DND-41 (cell line): Measurements from ENCODE around the gene PAX1.

Experiments
- ATAC-seq: fragments of 200-7000 bp; cut with Tn5 transposase; 3 replicates; pipeline ENCODE4 v1.9.1; 2021; ENCODE audit warnings: low read depth; ENCODE audit not compliant: insufficient read depth
- DNase-seq: peaks from one replicate; pipeline ENCODE4 v3.0.0-alpha.2; 2020
- H2AFZ ChIP-seq: 2 replicates; pipeline ENCODE4 v1.6.0; 2012; ENCODE audit warnings: low read depth, low read length
- H3K27ac ChIP-seq: 2 replicates; pipeline ENCODE4 v1.5.1; 2012; ENCODE audit warnings: low read length, inconsistent platforms
- H3K27me3 ChIP-seq: fragments of 200-600 bp; sonication (generic); 2 replicates; pipeline ENCODE4 v1.6.0; 2012; ENCODE audit warnings: low read length, mild to moderate bottlenecking, inconsistent platforms; ENCODE audit not compliant: insufficient read depth, poor library complexity
- H3K36me3 ChIP-seq: 2 replicates; pipeline ENCODE4 v1.5.1; 2012; ENCODE audit warnings: low read length, inconsistent platforms; ENCODE audit not compliant: insufficient read depth
- H3K4me1 ChIP-seq: 2 replicates; pipeline ENCODE4 v1.5.1; 2012; ENCODE audit warnings: mild to moderate bottlenecking, low read length; ENCODE audit not compliant: insufficient read depth
- H3K4me2 ChIP-seq: 2 replicates; pipeline ENCODE4 v1.6.0; 2012; ENCODE audit warnings: mild to moderate bottlenecking, moderate library complexity, low read length, inconsistent platforms; ENCODE audit not compliant: insufficient read depth
- H3K4me3 ChIP-seq, 2 experiments: fragments of 200-600 bp in 1 of 2; shearing (Covaris generic) in 1 of 2; 2 replicates each; pipeline ENCODE4 v1.5.1; 2012 to 2016; ENCODE audit warnings: inconsistent platforms in 2 of 2, low read length in 2 of 2, mild to moderate bottlenecking in 2 of 2, low read depth in 1 of 2, moderate library complexity in 1 of 2
- H3K79me2 ChIP-seq: 2 replicates; pipeline ENCODE4 v1.6.0; 2012; ENCODE audit warnings: low read length, inconsistent platforms; ENCODE audit not compliant: insufficient read depth
- H3K9ac ChIP-seq: 2 replicates; pipeline ENCODE4 v1.6.0; 2012; ENCODE audit warnings: low read depth, mild to moderate bottlenecking, inconsistent platforms, low read length, moderate library complexity
- H3K9me3 ChIP-seq: 2 replicates; pipeline ENCODE4 v1.5.1; 2012; ENCODE audit warnings: low read length, moderate library complexity, mild to moderate bottlenecking, inconsistent platforms; ENCODE audit not compliant: insufficient read depth, severe bottlenecking
- H4K20me1 ChIP-seq: 2 replicates; pipeline ENCODE4 v1.6.0; 2012; ENCODE audit warnings: low read length; ENCODE audit not compliant: insufficient read depth
- EZH2 ChIP-seq: IDR thresholded peaks from 3 replicates; pipeline ENCODE4 v1.6.1; 2012; ENCODE audit warnings: borderline replicate concordance, low read depth, mild to moderate bottlenecking, moderate library complexity, low read length, inconsistent platforms; ENCODE audit not compliant: severe bottlenecking
- TF ChIP-seq, protein P1 (sequence below): IDR thresholded peaks from 2 replicates; pipeline ENCODE4 v1.5.1; 2012; ENCODE audit warnings: borderline replicate concordance, low read length, moderate library complexity, mild to moderate bottlenecking; ENCODE audit not compliant: poor library complexity, severe bottlenecking; ENCODE audit errors: extremely low read depth

PAX1 gene

DNA sequence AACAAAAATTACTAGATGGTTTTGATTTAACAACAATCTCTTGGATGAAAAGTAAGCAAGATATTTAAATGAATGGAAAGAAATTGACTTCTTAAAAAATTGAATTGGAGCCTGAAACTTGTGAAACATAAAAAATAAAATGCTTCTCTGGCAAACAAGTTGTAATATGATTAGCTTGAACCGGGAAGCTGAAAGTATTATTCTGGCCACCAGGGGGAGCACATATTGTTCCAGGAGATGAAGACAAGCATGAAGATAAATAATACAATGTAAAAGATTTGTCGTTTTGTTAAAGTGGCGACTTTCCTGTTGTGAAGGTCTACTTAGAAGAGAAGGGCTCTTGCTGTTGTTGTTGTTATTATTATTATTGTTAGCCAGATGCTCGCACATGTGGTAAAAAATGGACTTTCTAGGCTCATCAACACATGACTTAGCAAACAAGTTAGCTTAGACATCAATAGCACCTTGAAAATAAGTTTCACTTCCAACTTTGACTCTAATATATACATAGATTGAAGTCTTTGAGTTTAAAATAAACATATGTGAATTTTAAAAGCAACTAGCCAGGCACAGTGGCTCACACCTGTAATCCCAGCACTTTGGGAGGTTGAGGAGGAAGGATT is 14.2 kb downstream of the PAX1 start:
- no peak for ATAC-seq
- no peak overlapping the region for H3K4me3 ChIP-seq
- no peak overlapping the region for H3K4me2 ChIP-seq
- no peak for TF ChIP-seq EZH2
- TF ChIP-seq, protein P1, sequence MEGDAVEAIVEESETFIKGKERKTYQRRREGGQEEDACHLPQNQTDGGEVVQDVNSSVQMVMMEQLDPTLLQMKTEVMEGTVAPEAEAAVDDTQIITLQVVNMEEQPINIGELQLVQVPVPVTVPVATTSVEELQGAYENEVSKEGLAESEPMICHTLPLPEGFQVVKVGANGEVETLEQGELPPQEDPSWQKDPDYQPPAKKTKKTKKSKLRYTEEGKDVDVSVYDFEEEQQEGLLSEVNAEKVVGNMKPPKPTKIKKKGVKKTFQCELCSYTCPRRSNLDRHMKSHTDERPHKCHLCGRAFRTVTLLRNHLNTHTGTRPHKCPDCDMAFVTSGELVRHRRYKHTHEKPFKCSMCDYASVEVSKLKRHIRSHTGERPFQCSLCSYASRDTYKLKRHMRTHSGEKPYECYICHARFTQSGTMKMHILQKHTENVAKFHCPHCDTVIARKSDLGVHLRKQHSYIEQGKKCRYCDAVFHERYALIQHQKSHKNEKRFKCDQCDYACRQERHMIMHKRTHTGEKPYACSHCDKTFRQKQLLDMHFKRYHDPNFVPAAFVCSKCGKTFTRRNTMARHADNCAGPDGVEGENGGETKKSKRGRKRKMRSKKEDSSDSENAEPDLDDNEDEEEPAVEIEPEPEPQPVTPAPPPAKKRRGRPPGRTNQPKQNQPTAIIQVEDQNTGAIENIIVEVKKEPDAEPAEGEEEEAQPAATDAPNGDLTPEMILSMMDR = peak; percentile 92
- peaks cover 32% of the 10 kb centered on the region for H3K27me3 ChIP-seq
- H3K9ac ChIP-seq = no peak overlapping the region
- H2AFZ ChIP-seq = no peak overlapping the region
- no peak overlapping the region for H3K27ac ChIP-seq
- H3K79me2 ChIP-seq = no peaks in the 10 kb centered on the region
- no peaks in the 10 kb centered on the region for H3K9me3 ChIP-seq
- H3K36me3 ChIP-seq = no peaks in the 10 kb centered on the region
- peak; percentile 67 for DNase-seq
- no peaks in the 10 kb centered on the region for H3K4me1 ChIP-seq
- H4K20me1 ChIP-seq = no peaks in the 10 kb centered on the region

DNA sequence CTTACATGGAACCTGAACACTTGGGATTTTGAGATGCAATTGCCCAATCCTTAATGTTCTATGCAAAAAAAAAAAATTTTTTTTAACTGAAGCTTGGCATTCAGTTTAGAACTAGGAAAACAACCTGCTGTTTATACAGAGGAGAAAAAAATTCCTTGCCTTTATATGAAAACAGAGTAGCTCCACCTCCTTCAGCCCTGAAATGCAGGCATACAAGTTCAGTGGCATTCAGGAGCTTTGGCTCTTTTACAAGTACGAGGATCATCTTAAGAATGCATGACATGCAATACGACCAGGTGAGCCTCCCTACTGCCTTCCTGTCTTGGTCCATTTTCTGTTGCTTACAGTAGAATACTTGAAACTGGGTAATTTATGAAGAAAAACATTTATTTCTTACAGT is 20.4 kb downstream of the PAX1 start:
- Histone ChIP-seq H3K9ac (no peak overlapping the region), H3K36me3 (no peaks in the 10 kb centered on the region), H3K4me3 (no peak overlapping the region), H2AFZ (no peak overlapping the region), H3K4me2 (no peak overlapping the region), H3K27ac (no peak overlapping the region), H3K27me3 (peaks cover 2% of the 10 kb centered on the region), H3K79me2 (no peaks in the 10 kb centered on the region), H3K9me3 (no peaks in the 10 kb centered on the region), H4K20me1 (no peaks in the 10 kb centered on the region), H3K4me1 (no peaks in the 10 kb centered on the region)
- DNase-seq = no peak
- ATAC-seq = no peak
- TF ChIP-seq EZH2 = no peak
- TF ChIP-seq, protein P1 = no peak

DNA sequence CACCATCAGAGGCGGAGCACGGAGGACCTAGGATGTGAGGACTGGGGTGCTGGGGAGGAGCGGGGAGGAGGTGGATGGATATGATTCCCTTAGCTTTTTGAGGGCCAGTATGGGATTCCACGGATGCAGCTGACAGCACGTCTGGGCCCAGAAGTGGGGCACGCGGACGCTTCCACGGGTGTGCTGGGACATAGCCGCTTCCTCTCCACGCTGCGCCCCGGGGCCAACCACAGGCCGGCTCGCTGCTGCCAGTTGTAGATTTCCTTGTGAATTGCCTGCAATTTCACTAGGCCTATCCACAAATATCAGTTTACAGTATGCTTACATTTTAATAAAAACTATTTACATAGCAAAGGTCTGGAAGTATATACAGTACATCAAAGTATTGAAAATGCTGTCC is 23.9 kb downstream of the PAX1 start:
- no peak for ATAC-seq
- no peaks in the 10 kb centered on the region for H3K79me2 ChIP-seq
- no peaks in the 10 kb centered on the region for H3K36me3 ChIP-seq
- no peak overlapping the region for H3K9ac ChIP-seq
- no peaks in the 10 kb centered on the region for H3K9me3 ChIP-seq
- DNase-seq = no peak
- no peak overlapping the region for H3K27ac ChIP-seq
- H3K4me1 ChIP-seq = no peaks in the 10 kb centered on the region
- no peak overlapping the region for H2AFZ ChIP-seq
- no peak overlapping the region for H3K4me3 ChIP-seq
- H3K4me2 ChIP-seq = no peak overlapping the region
- H4K20me1 ChIP-seq = no peaks in the 10 kb centered on the region
- peaks cover 10% of the 10 kb centered on the region for H3K27me3 ChIP-seq
- TF ChIP-seq, protein P1 = no peak
- TF ChIP-seq EZH2 = no peak

DNA sequence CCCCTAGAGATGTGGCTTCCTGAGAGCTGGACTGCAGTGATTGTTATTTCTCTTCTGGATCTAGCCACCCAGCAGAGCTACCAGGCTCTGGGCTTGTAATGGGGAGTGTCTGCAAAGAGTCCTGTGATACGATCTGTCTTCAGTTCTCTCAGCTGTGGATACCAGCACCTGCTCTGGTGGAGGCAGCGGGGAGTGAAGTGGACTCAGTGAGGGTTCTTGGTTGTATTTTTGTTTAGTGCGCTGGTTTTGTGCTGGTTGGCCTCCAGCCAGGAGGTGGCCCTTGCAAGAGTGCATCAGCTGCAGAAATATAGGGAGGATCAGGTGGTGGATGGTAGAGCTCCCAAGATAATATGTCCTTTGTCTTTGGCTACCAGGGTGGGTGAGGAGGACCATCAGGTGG is 33.7 kb downstream of the PAX1 start:
- ATAC-seq = no peak
- no peaks in the 10 kb centered on the region for H3K79me2 ChIP-seq
- peaks cover 6% of the 10 kb centered on the region for H3K27me3 ChIP-seq
- no peaks in the 10 kb centered on the region for H3K4me1 ChIP-seq
- no peak overlapping the region for H3K27ac ChIP-seq
- TF ChIP-seq, protein P1 = no peak
- no peak for TF ChIP-seq EZH2
- H3K9ac ChIP-seq = no peak overlapping the region
- H3K9me3 ChIP-seq = peaks cover 2% of the 10 kb centered on the region
- H2AFZ ChIP-seq = no peak overlapping the region
- H4K20me1 ChIP-seq = no peaks in the 10 kb centered on the region
- no peaks in the 10 kb centered on the region for H3K36me3 ChIP-seq
- no peak overlapping the region for H3K4me2 ChIP-seq
- no peak for DNase-seq
- H3K4me3 ChIP-seq = no peak overlapping the region
